Measurements from ENCODE around the gene IFIT2. TPM values are rescaled to one million over a fixed set of nuclear protein-coding genes. Genes with fewer than 3 reads are reported as not detected.
A peak's percentile ranks its signal among the peaks of the same experiment; 100 is the strongest.

Gene IFIT2
- total RNA-seq, 1 experiment from 2014 or later, result 0.15 TPM

- CTCF ChIA-PET, result interaction anchor here (0.6 to 1.8 kb wide), 4 partner anchors 17 to 72 kb away, joined by 3 to 8 read pairs (median 3); no protein-coding TSS in a partner anchor
- no peak overlapping the region for H3K4me3 Mint-ChIP-seq
- H3K27me3 Mint-ChIP-seq (ENCODE audit: low read depth), result no peaks in the 10 kb centered on the region
- ATAC-seq (no peak), DNase-seq (ENCODE audit: low spot score) (no peak)
- no peak for TF ChIP-seq NR3C1 (CRISPR knock-in tag; conservative IDR thresholded peaks at IDR 0.05; ENCODE audit: low read depth)
- no peak for TF ChIP-seq HMGA2 (CRISPR knock-in tag; IDR thresholded peaks at IDR 0.05)
- TF ChIP-seq TEAD1 (CRISPR knock-in tag; IDR thresholded peaks at IDR 0.05), result no peak
- no peak for TF ChIP-seq ZNF263 (CRISPR knock-in tag; IDR thresholded peaks at IDR 0.05; ENCODE audit: low read depth)
- no peak for TF ChIP-seq ETV6 (CRISPR knock-in tag; IDR thresholded peaks at IDR 0.05)
- no peak for TF ChIP-seq ELF4 (CRISPR knock-in tag; IDR thresholded peaks at IDR 0.05; ENCODE audit: low read depth)
- TF ChIP-seq JAZF1 (CRISPR knock-in tag; IDR thresholded peaks at IDR 0.05), result no peak
- no peak for TF ChIP-seq NFYB (CRISPR knock-in tag; conservative IDR thresholded peaks at IDR 0.05; ENCODE audit: low read depth)
- no peak for TF ChIP-seq E2F5 (CRISPR knock-in tag; IDR thresholded peaks at IDR 0.05)
- TF ChIP-seq FOXK1 (CRISPR knock-in tag; IDR thresholded peaks at IDR 0.05), result no peak
- H3K9me3 Mint-ChIP-seq, result peaks cover 17% of the 10 kb centered on the region
- peaks cover 55% of the 10 kb centered on the region for H3K4me1 Mint-ChIP-seq
- H3K27ac Mint-ChIP-seq, result 0 out of 2 replicates have a peak overlapping the region, but pooled peaks have one; percentile 50
- peaks cover 8% of the 10 kb centered on the region for H3K36me3 Mint-ChIP-seq
- POLR2A ChIA-PET, result no interaction called here
Measured at GRCh38 chr10:89352802-89353201, 51.0 kb downstream of the IFIT2 start.

- no peak overlapping the region for H3K4me3 Mint-ChIP-seq
- POLR2A ChIA-PET, result no interaction called here
- peaks cover 8% of the 10 kb centered on the region for H3K36me3 Mint-ChIP-seq
- no peaks in the 10 kb centered on the region for H3K27me3 Mint-ChIP-seq (ENCODE audit: low read depth)
- H3K9me3 Mint-ChIP-seq, result peaks cover 17% of the 10 kb centered on the region
- H3K4me1 Mint-ChIP-seq, result peaks cover 35% of the 10 kb centered on the region
- H3K27ac Mint-ChIP-seq, result no peak overlapping the region
- CTCF ChIA-PET, result interaction anchor here (1.2 kb wide), 1 partner anchor 14 kb away, joined by 7 read pairs; no protein-coding TSS in a partner anchor
- TF ChIP-seq ZNF425 (CRISPR knock-in tag; conservative IDR thresholded peaks at IDR 0.05) (no peak), SP1 (CRISPR knock-in tag; conservative IDR thresholded peaks at IDR 0.05) (no peak), ZNF416 (CRISPR knock-in tag; IDR thresholded peaks at IDR 0.05) (no peak), RORB (CRISPR knock-in tag; IDR thresholded peaks at IDR 0.05) (no peak), ZNF121 (CRISPR knock-in tag; IDR thresholded peaks at IDR 0.05) (no peak), JAZF1 (CRISPR knock-in tag; IDR thresholded peaks at IDR 0.05) (no peak), FOXK1 (CRISPR knock-in tag; IDR thresholded peaks at IDR 0.05) (no peak), ZNF396 (CRISPR knock-in tag; IDR thresholded peaks at IDR 0.05; ENCODE audit: borderline replicate concordance) (no peak), GTF2I (CRISPR knock-in tag; conservative IDR thresholded peaks at IDR 0.05) (no peak), NFYB (CRISPR knock-in tag; conservative IDR thresholded peaks at IDR 0.05; ENCODE audit: low read depth) (no peak), IRF1 (CRISPR knock-in tag; IDR thresholded peaks at IDR 0.05) (no peak)
- DNase-seq (ENCODE audit: low spot score), result no peak
- no peak for ATAC-seq
Measured at GRCh38 chr10:89355394-89355931, 53.6 kb downstream of the IFIT2 start.

GRCh38 chr10:89357096-89357495 lies 55.2 kb downstream of the IFIT2 start:
- CTCF ChIA-PET, result interaction anchor here (1.9 kb wide), 1 partner anchor 12 kb away, joined by 7 read pairs; no protein-coding TSS in a partner anchor
- H3K27ac Mint-ChIP-seq, result no peak overlapping the region
- H3K4me1 Mint-ChIP-seq, result peaks cover 18% of the 10 kb centered on the region
- DNase-seq (ENCODE audit: low spot score), result no peak
- peaks cover 17% of the 10 kb centered on the region for H3K9me3 Mint-ChIP-seq
- peaks cover 8% of the 10 kb centered on the region for H3K36me3 Mint-ChIP-seq
- POLR2A ChIA-PET, result no interaction called here
- no peaks in the 10 kb centered on the region for H3K27me3 Mint-ChIP-seq (ENCODE audit: low read depth)
- H3K4me3 Mint-ChIP-seq, result no peak overlapping the region
- ATAC-seq, result no peak
- TF ChIP-seq HMGA2 (CRISPR knock-in tag; IDR thresholded peaks at IDR 0.05) (no peak), SMAD3 (CRISPR knock-in tag; IDR thresholded peaks at IDR 0.05; ENCODE audit: borderline replicate concordance) (no peak), ZBTB21 (CRISPR knock-in tag; IDR thresholded peaks at IDR 0.05; ENCODE audit: borderline replicate concordance) (no peak), ATF6 (CRISPR knock-in tag; IDR thresholded peaks at IDR 0.05) (no peak), ATF2 (CRISPR knock-in tag; IDR thresholded peaks at IDR 0.05; ENCODE audit: borderline replicate concordance, low read depth) (no peak), TP53 (CRISPR knock-in tag; IDR thresholded peaks at IDR 0.05) (no peak), FOXK1 (CRISPR knock-in tag; IDR thresholded peaks at IDR 0.05) (no peak), ZNF396 (CRISPR knock-in tag; IDR thresholded peaks at IDR 0.05; ENCODE audit: borderline replicate concordance) (no peak), ZNF138 (CRISPR knock-in tag; conservative IDR thresholded peaks at IDR 0.05) (no peak), RELA (CRISPR knock-in tag; IDR thresholded peaks at IDR 0.05; ENCODE audit: borderline replicate concordance) (no peak), SOX15 (CRISPR knock-in tag; IDR thresholded peaks at IDR 0.05) (no peak), FOXJ3 (CRISPR knock-in tag; IDR thresholded peaks at IDR 0.05; ENCODE audit: borderline replicate concordance) (no peak)
